HG03135 (cell line): ENCODE data around the gene SLC9A9.
A peak's percentile ranks its signal among the peaks of the same experiment; 100 is the strongest.

Experiments used
- ATAC-seq: cut with Tn5 transposase; IDR thresholded peaks from one replicate; pipeline ENCODE4 v1.9.1; 2021; ENCODE audit warnings: mild to moderate bottlenecking, moderate library complexity; ENCODE audit not compliant: unreplicated experiment

The SLC9A9 gene

DNA sequence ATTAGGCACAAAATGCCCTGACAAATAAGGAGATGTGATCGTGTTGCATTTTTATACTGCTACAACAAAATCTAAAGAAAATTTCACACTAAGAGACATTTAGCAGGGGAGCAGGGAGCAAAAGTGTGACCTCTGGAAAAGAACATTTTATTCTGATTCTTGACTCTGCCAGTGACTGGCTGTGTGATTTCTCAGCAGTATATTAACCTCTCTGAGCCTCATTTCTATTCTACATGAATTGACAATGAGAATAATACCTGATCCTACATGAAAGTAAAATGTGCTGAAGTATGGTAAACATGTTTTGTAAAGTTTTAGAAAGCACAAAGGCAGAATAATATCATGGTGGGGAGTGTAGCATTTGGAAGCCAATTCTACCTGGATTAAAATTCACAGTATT lies 273.3 kb downstream of the SLC9A9 start:
- ATAC-seq: no peak

GRCh38 chr3:143573610-143574303 lies 274.5 kb downstream of the SLC9A9 start:
- ATAC-seq: no peak

DNA sequence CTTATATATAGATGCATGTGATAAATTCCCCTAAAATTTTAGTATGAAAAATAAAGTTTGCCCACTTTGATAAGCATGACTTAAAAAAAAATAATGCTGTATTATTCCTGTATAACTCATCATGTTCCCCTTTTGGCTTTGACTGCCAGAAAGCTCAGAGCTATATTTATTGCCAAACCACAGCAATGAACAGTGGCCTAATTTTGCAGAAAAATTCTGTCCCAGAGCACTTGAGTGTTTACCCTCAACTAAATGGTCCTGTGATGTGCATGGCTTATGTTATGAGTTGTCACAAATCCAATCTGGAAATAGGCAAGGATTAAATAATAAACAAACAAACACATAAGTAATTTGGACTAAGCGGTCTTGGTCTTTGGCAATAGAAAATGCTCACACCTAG lies 276.7 kb downstream of the SLC9A9 start:
- ATAC-seq: no peak

GRCh38 chr3:143567823-143568222 lies 280.4 kb downstream of the SLC9A9 start:
- ATAC-seq: no peak

DNA sequence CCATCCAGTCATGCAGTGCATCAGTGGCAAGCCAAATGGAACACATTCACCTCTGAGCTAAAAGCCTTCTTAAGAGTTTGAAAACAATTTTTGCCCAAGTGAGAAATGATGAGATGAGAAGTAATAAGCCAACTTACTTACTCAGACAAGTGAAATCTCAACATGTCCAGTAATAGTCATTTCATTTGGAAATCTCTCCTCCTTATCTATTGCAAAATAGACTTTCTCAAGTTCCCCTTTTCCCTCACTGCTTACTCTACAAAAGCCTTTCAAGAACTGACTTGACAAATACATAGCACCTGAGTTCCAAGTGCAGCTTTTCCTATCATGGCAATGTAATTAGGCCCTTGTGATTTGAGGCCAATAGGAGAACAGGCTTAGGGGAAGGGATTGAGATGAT lies 282.3 kb downstream of the SLC9A9 start:
- ATAC-seq: no peak

GRCh38 chr3:143563786-143564185 lies 284.5 kb downstream of the SLC9A9 start:
- no peak for ATAC-seq

GRCh38 chr3:143562789-143563188 lies 285.5 kb downstream of the SLC9A9 start:
- no peak for ATAC-seq

DNA sequence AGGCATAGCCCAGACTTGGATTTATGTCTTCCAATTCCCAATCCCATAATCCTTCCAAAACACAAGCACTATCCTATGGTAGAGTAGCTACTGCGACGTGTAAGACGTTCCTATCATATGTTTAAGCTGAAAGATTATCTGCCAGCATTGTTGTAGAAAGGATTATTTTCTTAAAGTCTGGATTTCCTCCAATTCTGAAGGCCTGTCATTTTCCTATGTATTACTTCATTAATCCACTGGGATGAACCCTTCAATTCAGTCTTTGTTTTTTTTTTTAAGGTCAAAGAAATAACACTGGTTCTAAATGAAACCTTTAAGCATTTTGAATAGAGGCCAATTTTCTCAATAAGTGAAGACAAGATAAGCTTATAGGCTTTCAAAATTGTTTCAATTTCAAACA lies 289.0 kb downstream of the SLC9A9 start:
- no peak for ATAC-seq

- ATAC-seq: no peak
These were observed 295.4 kb downstream of the SLC9A9 start for GRCh38 chr3:143552851-143553250.

DNA sequence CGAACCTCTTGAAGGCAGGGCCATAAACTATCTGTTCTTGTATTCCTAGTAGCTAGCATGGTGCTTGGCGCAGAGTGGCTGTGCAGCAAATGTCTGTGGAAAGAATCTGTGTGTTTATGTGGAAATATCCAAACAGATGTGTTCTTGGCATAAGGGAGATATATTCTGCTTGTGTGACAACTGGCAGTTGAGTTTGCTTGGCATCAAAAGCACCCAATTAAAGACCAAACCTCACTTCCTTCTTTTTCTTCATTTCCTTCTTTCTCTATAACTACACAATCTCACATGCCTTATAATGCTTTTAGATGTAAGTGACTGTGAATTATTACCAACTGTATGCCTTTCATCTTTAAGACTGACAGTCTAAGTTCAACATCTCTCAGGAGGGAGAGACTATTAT lies 296.5 kb downstream of the SLC9A9 start:
- no peak for ATAC-seq

- no peak for ATAC-seq
These were observed 299.3 kb downstream of the SLC9A9 start for GRCh38 chr3:143548861-143549497.

GRCh38 chr3:143548393-143548792 lies 299.9 kb downstream of the SLC9A9 start:
- ATAC-seq: no peak

- ATAC-seq: no peak
These were observed 309.7 kb downstream of the SLC9A9 start for GRCh38 chr3:143538577-143538981.

- ATAC-seq: no peak
These were observed 310.2 kb downstream of the SLC9A9 start for GRCh38 chr3:143538061-143538460.

GRCh38 chr3:143536817-143537535 lies 311.3 kb downstream of the SLC9A9 start:
- no peak for ATAC-seq

DNA sequence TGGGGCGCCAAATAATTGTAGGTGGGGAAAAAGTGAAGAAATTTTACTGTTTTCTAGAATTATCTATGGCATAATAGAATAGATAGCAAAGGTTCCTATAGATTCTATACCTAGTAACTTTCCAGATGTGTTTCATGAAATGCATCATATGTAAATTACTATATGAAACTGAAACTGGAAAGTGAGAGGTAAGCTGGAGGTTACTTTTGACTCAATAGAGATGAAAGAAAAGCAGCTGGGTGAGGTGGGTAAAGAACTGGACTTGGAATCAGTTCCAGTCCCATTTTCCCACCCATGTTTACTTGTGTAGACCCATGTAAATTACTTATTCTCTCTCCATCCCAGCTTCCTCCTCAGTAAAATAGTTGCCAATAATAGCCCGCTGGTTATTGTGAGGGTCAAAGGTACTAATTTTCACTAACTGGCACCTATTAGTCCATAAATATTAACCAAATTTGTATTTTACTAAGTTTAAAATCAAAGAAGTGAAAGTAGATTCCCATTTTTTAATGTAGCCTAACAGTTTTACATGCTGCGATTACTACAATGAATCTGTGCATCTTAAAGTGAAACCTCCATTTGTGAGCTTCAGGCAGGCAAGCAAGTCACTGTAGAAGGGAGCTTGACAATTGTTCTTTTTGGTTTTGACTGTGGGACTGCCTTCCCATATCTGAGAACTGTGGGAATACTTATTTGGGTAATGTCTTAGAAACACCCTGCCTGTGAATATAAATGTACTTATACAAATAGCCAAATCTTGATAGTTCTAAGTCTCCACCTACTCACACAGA lies 312.1 kb downstream of the SLC9A9 start:
- ATAC-seq: peak; percentile 92

DNA sequence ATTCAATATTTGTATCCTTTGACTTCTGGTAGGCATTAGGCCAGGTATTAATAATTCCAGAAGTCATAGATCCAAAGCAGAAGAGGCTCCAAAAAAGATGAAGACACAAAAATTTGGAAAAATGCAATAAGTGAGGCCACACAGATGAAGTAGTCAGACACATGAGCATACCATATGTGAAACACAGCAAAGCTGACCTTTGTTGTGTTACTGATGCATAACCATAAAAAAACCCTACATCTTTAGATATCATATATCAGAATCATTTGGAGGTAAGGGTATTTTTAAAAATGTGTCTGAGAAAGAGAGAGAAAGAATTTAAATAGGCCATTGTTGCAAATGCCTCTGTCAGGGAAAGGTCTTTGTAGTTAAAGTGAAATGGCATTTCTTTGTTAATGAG lies 314.9 kb downstream of the SLC9A9 start:
- ATAC-seq: no peak

DNA sequence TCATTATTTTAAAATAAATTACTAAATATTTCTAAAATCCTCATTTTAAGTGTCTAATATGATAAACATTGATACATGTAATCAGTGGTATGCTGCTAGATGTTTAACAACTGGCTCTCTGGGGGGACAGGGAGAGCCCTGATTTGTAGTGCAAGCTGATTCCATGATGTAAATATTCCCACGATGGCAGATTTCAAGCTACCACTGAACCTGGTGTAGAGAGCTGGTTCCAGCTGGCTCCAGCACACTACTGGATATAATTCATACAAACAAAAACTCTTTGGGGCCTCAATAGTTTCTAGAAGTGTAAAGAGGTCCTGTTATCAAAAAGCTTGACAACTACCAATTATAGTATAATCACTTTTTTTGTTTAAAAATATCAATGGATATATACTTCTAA lies 316.2 kb downstream of the SLC9A9 start:
- no peak for ATAC-seq

- no peak for ATAC-seq
These were observed 317.2 kb downstream of the SLC9A9 start for GRCh38 chr3:143531101-143531500.

DNA sequence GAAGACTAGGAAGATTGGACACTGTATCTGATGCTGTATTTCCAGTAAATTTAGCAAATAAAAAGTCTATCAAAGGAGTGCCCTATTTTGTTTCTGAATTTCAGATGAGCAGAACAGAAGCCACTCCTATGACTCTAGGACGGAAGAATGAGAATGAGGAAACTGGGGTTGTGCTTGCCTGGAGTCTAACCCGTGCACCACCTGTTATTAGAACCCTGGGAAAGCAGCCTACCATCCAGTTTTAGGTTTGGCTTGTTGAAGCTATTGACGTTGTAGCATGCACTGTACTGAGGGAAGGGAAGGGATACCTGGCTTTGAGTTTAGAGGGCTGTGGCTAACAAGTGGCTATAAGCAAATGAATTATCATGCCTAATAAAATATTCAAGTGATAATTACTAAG lies 318.5 kb downstream of the SLC9A9 start:
- no peak for ATAC-seq

GRCh38 chr3:143529018-143529478 lies 319.2 kb downstream of the SLC9A9 start:
- ATAC-seq: no peak
